ENCODE results near the gene TERB2. TPM values are rescaled to one million over a fixed set of nuclear protein-coding genes. Genes with fewer than 3 reads are reported as not detected.
"Not testable (repeated sequence)": the region's sequence is repeated elsewhere in the genome, so short reads cannot be mapped to it uniquely, and the experiment has no call there.

Gene TERB2
- not detected for total RNA-seq (ENCODE audit: unreplicated experiment)
- long read RNA-seq, result 0 reads

- peaks cover 3% of the 10 kb centered on the region for H3K27me3 Mint-ChIP-seq (ENCODE audit: unreplicated experiment)
- no peak within 1 kb of the TSS for H3K4me3 Mint-ChIP-seq (ENCODE audit: unreplicated experiment)
- H3K27ac Mint-ChIP-seq (ENCODE audit: unreplicated experiment), result no peak within 1 kb of the TSS
- no peak for DNase-seq (ENCODE audit: low spot score)
- no peak for TF ChIP-seq CTCF (IDR thresholded peaks at IDR 0.05; ENCODE audit: unreplicated experiment)
- H3K36me3 Mint-ChIP-seq (ENCODE audit: low read depth, unreplicated experiment), result no peaks in the 10 kb centered on the region
- H3K4me1 Mint-ChIP-seq (ENCODE audit: unreplicated experiment), result peaks cover 3% of the 10 kb centered on the region
- no peaks in the 10 kb centered on the region for H3K9me3 Mint-ChIP-seq (ENCODE audit: unreplicated experiment)
Measured at GRCh38 chr15:44956388-44956787, at the start of gene TERB2. TSS of gene TERB2 (plus strand) at chr15:44956687. CDS start at chr15:44956719, 32 bp downstream.

- H3K9me3 Mint-ChIP-seq (ENCODE audit: unreplicated experiment), result no peaks in the 10 kb centered on the region
- H3K36me3 Mint-ChIP-seq (ENCODE audit: low read depth, unreplicated experiment), result no peaks in the 10 kb centered on the region
- H3K27ac Mint-ChIP-seq (ENCODE audit: unreplicated experiment), result no peak overlapping the region
- no peak for DNase-seq (ENCODE audit: low spot score)
- H3K4me1 Mint-ChIP-seq (ENCODE audit: unreplicated experiment), result no peaks in the 10 kb centered on the region
- no peak for TF ChIP-seq CTCF (IDR thresholded peaks at IDR 0.05; ENCODE audit: unreplicated experiment)
- peaks cover 2% of the 10 kb centered on the region for H3K27me3 Mint-ChIP-seq (ENCODE audit: unreplicated experiment)
- no peak overlapping the region for H3K4me3 Mint-ChIP-seq (ENCODE audit: unreplicated experiment)
Measured at GRCh38 chr15:44909423-44909822, 47.1 kb upstream of the TERB2 start.

GRCh38 chr15:44910981-44911625 is 45.4 kb upstream of the TERB2 start:
- H3K4me3 Mint-ChIP-seq (ENCODE audit: unreplicated experiment), result no peak overlapping the region
- H3K9me3 Mint-ChIP-seq (ENCODE audit: unreplicated experiment), result no peaks in the 10 kb centered on the region
- no peak for TF ChIP-seq CTCF (IDR thresholded peaks at IDR 0.05; ENCODE audit: unreplicated experiment)
- H3K4me1 Mint-ChIP-seq (ENCODE audit: unreplicated experiment), result no peaks in the 10 kb centered on the region
- no peak overlapping the region for H3K27ac Mint-ChIP-seq (ENCODE audit: unreplicated experiment)
- H3K36me3 Mint-ChIP-seq (ENCODE audit: low read depth, unreplicated experiment), result no peaks in the 10 kb centered on the region
- H3K27me3 Mint-ChIP-seq (ENCODE audit: unreplicated experiment), result peaks cover 2% of the 10 kb centered on the region
- DNase-seq (ENCODE audit: low spot score), result no peak

- not testable (repeated sequence) for H3K4me3 Mint-ChIP-seq (ENCODE audit: unreplicated experiment); H3K9me3 Mint-ChIP-seq (ENCODE audit: unreplicated experiment); DNase-seq (ENCODE audit: low spot score); H3K27ac Mint-ChIP-seq (ENCODE audit: unreplicated experiment); H3K4me1 Mint-ChIP-seq (ENCODE audit: unreplicated experiment); H3K36me3 Mint-ChIP-seq (ENCODE audit: low read depth, unreplicated experiment); H3K27me3 Mint-ChIP-seq (ENCODE audit: unreplicated experiment)
Measured at GRCh38 chr15:44912186-44912585, 44.3 kb upstream of the TERB2 start.

GRCh38 chr15:44912974-44913448 is 43.5 kb upstream of the TERB2 start:
- not testable (repeated sequence) for DNase-seq (ENCODE audit: low spot score); H3K4me3 Mint-ChIP-seq (ENCODE audit: unreplicated experiment); H3K27ac Mint-ChIP-seq (ENCODE audit: unreplicated experiment)

GRCh38 chr15:44918136-44918535 is 38.4 kb upstream of the TERB2 start:
- Mint-ChIP-seq H3K4me1 (ENCODE audit: unreplicated experiment) (no peaks in the 10 kb centered on the region), H3K9me3 (ENCODE audit: unreplicated experiment) (no peaks in the 10 kb centered on the region), H3K36me3 (ENCODE audit: low read depth, unreplicated experiment) (no peaks in the 10 kb centered on the region), H3K4me3 (ENCODE audit: unreplicated experiment) (no peak overlapping the region), H3K27me3 (ENCODE audit: unreplicated experiment) (no peaks in the 10 kb centered on the region), H3K27ac (ENCODE audit: unreplicated experiment) (no peak overlapping the region)
- no peak for TF ChIP-seq CTCF (IDR thresholded peaks at IDR 0.05; ENCODE audit: unreplicated experiment)
- DNase-seq (ENCODE audit: low spot score), result no peak

More at GRCh38 chr15:44912974-44913448, 43.5 kb upstream of the TERB2 start:
- not testable (repeated sequence) for H3K9me3 Mint-ChIP-seq (ENCODE audit: unreplicated experiment); H3K36me3 Mint-ChIP-seq (ENCODE audit: low read depth, unreplicated experiment); H3K4me1 Mint-ChIP-seq (ENCODE audit: unreplicated experiment); H3K27me3 Mint-ChIP-seq (ENCODE audit: unreplicated experiment)

- not testable (repeated sequence) for DNase-seq (ENCODE audit: low spot score); H3K36me3 Mint-ChIP-seq (ENCODE audit: low read depth, unreplicated experiment); H3K27ac Mint-ChIP-seq (ENCODE audit: unreplicated experiment); H3K9me3 Mint-ChIP-seq (ENCODE audit: unreplicated experiment); H3K27me3 Mint-ChIP-seq (ENCODE audit: unreplicated experiment); H3K4me1 Mint-ChIP-seq (ENCODE audit: unreplicated experiment); H3K4me3 Mint-ChIP-seq (ENCODE audit: unreplicated experiment)
Measured at GRCh38 chr15:44928658-44929057, 27.8 kb upstream of the TERB2 start.

- DNase-seq (ENCODE audit: low spot score); H3K27me3 Mint-ChIP-seq (ENCODE audit: unreplicated experiment); H3K9me3 Mint-ChIP-seq (ENCODE audit: unreplicated experiment); H3K36me3 Mint-ChIP-seq (ENCODE audit: low read depth, unreplicated experiment); H3K4me3 Mint-ChIP-seq (ENCODE audit: unreplicated experiment); H3K27ac Mint-ChIP-seq (ENCODE audit: unreplicated experiment); H3K4me1 Mint-ChIP-seq (ENCODE audit: unreplicated experiment): not testable (repeated sequence)
Measured at GRCh38 chr15:44930283-44930682, 26.2 kb upstream of the TERB2 start.

Data from endothelial cell (in vitro differentiated cells).